H1 (cell line): ENCODE measurements around the gene ACHE.

Source experiments
- EZH2 ChIP-seq: fragments of 200-600 bp; sonication (generic); IDR thresholded peaks from 2 replicates; pipeline ENCODE4 v1.7.1; 2012; ENCODE audit warnings: low read depth, mild to moderate bottlenecking, moderate library complexity, low read length, inconsistent platforms; ENCODE audit not compliant: severe bottlenecking
- SIN3A ChIP-seq, 2 experiments: IDR thresholded peaks in 1 of 2; conservative IDR thresholded peaks in 1 of 2; 2 replicates each; pipeline ENCODE4 v1.6.1; 2011 to 2012; ENCODE audit warnings: low read length in 2 of 2, improper control_type of control experiment in 1 of 2, low read depth in 1 of 2, mild to moderate bottlenecking in 1 of 2
- TAF7 ChIP-seq: optimal IDR thresholded peaks from 2 replicates; pipeline ENCODE3; 2011; ENCODE audit warnings: low read depth, mild to moderate bottlenecking, inconsistent platforms, low read length, moderate library complexity, borderline replicate concordance
- ZNF274 ChIP-seq: IDR thresholded peaks from 2 replicates; pipeline ENCODE4 v1.7.0; 2012; ENCODE audit warnings: low read length, borderline replicate concordance; ENCODE audit errors: extremely low read depth
- TF ChIP-seq, protein P1 (sequence below), 3 experiments: IDR thresholded peaks; 1 replicate in 2 of 3; 2 replicates in 1 of 3; pipeline versions ENCODE4 v1.5.1 to v1.6.1; 2011; ENCODE audit warnings: low read length in 3 of 3, mild to moderate bottlenecking in 3 of 3, inconsistent platforms in 2 of 3, low read depth in 1 of 3, moderate library complexity in 1 of 3; ENCODE audit not compliant: insufficient read depth in 1 of 3; ENCODE audit errors: control extremely low read depth in 1 of 3

DNA sequence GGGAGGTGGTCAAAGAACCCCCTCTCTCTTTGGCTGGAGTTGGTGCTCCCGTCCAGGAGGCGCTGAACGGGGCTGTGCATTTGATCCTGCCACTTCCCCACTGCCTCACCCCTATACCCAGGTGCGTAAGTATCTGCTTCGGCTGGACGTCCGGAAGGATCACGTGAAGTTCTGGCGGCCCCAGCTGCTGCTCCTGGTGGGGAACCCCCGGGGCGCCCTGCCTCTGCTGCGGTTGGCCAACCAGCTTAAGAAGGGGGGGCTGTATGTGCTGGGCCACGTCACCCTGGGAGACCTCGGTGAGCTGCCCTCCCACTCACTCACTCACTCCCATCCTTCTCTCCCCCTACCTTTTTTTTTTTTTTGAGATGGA lies 34.1 kb downstream of the ACHE start:
- TF ChIP-seq, protein P1, sequence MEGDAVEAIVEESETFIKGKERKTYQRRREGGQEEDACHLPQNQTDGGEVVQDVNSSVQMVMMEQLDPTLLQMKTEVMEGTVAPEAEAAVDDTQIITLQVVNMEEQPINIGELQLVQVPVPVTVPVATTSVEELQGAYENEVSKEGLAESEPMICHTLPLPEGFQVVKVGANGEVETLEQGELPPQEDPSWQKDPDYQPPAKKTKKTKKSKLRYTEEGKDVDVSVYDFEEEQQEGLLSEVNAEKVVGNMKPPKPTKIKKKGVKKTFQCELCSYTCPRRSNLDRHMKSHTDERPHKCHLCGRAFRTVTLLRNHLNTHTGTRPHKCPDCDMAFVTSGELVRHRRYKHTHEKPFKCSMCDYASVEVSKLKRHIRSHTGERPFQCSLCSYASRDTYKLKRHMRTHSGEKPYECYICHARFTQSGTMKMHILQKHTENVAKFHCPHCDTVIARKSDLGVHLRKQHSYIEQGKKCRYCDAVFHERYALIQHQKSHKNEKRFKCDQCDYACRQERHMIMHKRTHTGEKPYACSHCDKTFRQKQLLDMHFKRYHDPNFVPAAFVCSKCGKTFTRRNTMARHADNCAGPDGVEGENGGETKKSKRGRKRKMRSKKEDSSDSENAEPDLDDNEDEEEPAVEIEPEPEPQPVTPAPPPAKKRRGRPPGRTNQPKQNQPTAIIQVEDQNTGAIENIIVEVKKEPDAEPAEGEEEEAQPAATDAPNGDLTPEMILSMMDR (IDR thresholded peaks at IDR 0.05; ENCODE audit: control extremely low read depth in 1 of 3, insufficient read depth in 1 of 3, low read depth in 1 of 3, low read length in 3 of 3): no peak
- TF ChIP-seq ZNF274 (no peak), TAF7 (no peak), SIN3A (conservative IDR thresholded peaks at IDR 0.05 in 1 of 2, IDR thresholded peaks at IDR 0.05 in 1 of 2; ENCODE audit: low read depth in 1 of 2, low read length in 2 of 2) (no peak), EZH2 (no peak)
